HepG2 (cell line): ENCODE measurements around the gene NXT1. TPM values are rescaled to one million over a fixed set of nuclear protein-coding genes. Genes with fewer than 3 reads are reported as not detected.
A peak's percentile ranks its signal among the peaks of the same experiment; 100 is the strongest.

Experiments used
- GZF1 ChIP-seq: sonication (generic); formaldehyde crosslinking; IDR thresholded peaks from 2 replicates; pipeline ENCODE4 v1.5.1; 2020; ENCODE audit warnings: mild to moderate bottlenecking, missing genetic modification reagents
- MED1 ChIP-seq: sonication (generic); formaldehyde crosslinking; IDR thresholded peaks from 2 replicates; pipeline ENCODE4 v1.4.0; 2020; ENCODE audit warnings: missing genetic modification reagents
- MTF2 ChIP-seq: sonication (generic); formaldehyde crosslinking; IDR thresholded peaks from 2 replicates; pipeline ENCODE4 v1.5.0; 2020; ENCODE audit warnings: missing genetic modification reagents, borderline replicate concordance
- NCOR1 ChIP-seq: fragments of 200-600 bp; sonication (generic); IDR thresholded peaks from 2 replicates; pipeline ENCODE4 v1.7.0; 2017; ENCODE audit warnings: antibody characterized with exemption, low read length, borderline replicate concordance
- U2AF2 ChIP-seq: fragments of 200-400 bp; formaldehyde crosslinking; IDR thresholded peaks from 2 replicates; pipeline ENCODE4 v1.6.1; 2017; ENCODE audit warnings: low read depth, mild to moderate bottlenecking, low read length
- ZNF501 ChIP-seq: sonication (generic); formaldehyde crosslinking; IDR thresholded peaks from 2 replicates; pipeline ENCODE4 v1.5.1; 2020; ENCODE audit warnings: mild to moderate bottlenecking, moderate library complexity, missing genetic modification reagents
- polyA plus RNA-seq, 8 experiments: library from polyadenylated mRNA; depleted of rRNA in 3 of 8; stranded (reverse) in 7 of 8; unstranded in 1 of 8; fragments of >200 nt; fragmentation: Illumina TruSeq in 4 of 8; extraction: Trizol in 4 of 8; gene quantifications; 2 replicates each; pipeline versions ENCODE4 v1.2.1 to v1.2.3, GENCODE V29; 2011 to 2016; ENCODE audit warnings: low read depth in 4 of 8, missing spikeins in 1 of 8, mixed read lengths in 1 of 8; ENCODE audit not compliant: insufficient read depth in 1 of 8
- total RNA-seq, 5 experiments: library from RNA; depleted of rRNA; stranded (reverse); fragments of >200 nt; fragmentation: Illumina TruSeq; extraction: Trizol; gene quantifications; 2 replicates each; pipeline ENCODE4 v1.2.3, GENCODE V29; 2016; ENCODE audit warnings: low read depth in 1 of 5
- TF ChIP-seq, protein P1 (sequence below), 2 experiments: sonication (generic) in 1 of 2; formaldehyde crosslinking in 1 of 2; IDR thresholded peaks; 2 replicates each; pipeline versions ENCODE4 v1.6.1 to v1.9.0; 2014 to 2022; ENCODE audit warnings: antibody characterized with exemption in 1 of 2, borderline replicate concordance in 1 of 2, inconsistent platforms in 1 of 2, low read depth in 1 of 2, missing genetic modification reagents in 1 of 2
- TF ChIP-seq, protein P2 (sequence below): sonication (generic); formaldehyde crosslinking; IDR thresholded peaks from 2 replicates; pipeline ENCODE4 v1.4.0; 2020; ENCODE audit warnings: missing genetic modification reagents, mild to moderate bottlenecking, borderline replicate concordance
- TF ChIP-seq, protein P3 (sequence below): sonication (generic); formaldehyde crosslinking; IDR thresholded peaks from 2 replicates; pipeline ENCODE4 v1.4.0; 2020; ENCODE audit warnings: missing genetic modification reagents

NXT1 gene
- total and polyA plus RNA-seq, 2 of the 13 experiments (the other 11 are each of a cell fraction or from before 2014, with no cell fraction given): 35.6 to 65.9 TPM

DNA sequence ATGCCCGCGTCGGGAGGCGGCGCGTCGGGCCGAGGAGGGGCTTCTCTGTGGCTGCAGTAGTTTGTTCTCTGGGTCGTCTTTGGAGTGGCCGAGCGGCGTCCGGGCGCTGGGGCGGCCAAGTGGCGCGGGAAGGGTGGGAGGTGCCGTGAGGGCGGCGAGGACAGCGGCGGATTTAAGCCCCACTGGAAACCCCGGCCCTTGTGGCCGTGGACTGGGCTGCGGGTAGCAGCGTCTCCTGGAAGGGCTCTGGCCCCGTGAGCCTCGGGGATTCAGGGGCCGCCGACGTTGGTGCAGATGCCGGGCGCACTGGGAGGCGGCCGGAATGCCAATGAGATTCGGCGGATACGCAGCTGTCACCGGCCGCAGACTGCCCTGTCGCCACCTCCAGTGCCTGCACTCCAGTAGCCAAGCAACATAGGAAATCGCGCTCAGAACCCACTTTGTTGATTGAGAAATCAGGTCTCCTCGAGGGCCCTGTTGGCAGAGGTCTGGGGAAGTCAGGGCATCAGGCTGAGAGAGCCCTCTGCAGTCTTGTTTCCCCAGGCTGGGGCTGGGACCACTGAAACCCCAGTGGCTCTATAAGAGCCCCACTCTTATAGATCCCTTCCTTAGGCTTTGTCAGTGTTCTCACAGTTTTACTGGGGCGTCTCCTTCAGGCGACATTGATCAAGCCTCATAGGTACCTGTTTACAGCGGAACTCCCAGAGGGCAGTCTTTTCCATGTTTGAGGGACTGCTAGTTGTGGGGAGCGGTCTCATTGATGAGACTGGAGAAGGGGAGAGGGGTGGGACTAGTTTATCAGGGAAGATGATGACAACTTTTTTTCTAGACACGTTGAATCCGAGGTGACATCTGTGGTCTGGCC is 12.0 kb downstream of the NXT1 start (continued):
- TF ChIP-seq, protein P1, sequence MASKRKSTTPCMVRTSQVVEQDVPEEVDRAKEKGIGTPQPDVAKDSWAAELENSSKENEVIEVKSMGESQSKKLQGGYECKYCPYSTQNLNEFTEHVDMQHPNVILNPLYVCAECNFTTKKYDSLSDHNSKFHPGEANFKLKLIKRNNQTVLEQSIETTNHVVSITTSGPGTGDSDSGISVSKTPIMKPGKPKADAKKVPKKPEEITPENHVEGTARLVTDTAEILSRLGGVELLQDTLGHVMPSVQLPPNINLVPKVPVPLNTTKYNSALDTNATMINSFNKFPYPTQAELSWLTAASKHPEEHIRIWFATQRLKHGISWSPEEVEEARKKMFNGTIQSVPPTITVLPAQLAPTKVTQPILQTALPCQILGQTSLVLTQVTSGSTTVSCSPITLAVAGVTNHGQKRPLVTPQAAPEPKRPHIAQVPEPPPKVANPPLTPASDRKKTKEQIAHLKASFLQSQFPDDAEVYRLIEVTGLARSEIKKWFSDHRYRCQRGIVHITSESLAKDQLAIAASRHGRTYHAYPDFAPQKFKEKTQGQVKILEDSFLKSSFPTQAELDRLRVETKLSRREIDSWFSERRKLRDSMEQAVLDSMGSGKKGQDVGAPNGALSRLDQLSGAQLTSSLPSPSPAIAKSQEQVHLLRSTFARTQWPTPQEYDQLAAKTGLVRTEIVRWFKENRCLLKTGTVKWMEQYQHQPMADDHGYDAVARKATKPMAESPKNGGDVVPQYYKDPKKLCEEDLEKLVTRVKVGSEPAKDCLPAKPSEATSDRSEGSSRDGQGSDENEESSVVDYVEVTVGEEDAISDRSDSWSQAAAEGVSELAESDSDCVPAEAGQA (IDR thresholded peaks at IDR 0.05; ENCODE audit: low read depth): no peak
- TF ChIP-seq, protein P1 (CRISPR knock-in tag; IDR thresholded peaks at IDR 0.05; ENCODE audit: borderline replicate concordance): peak; percentile 74; the same call in 1 of the 2 replicates
- TF ChIP-seq MED1 (CRISPR knock-in tag) (peak; percentile 17; the same call in 1 of the 2 replicates), NCOR1 (no peak), ZNF501 (CRISPR knock-in tag) (peak; percentile 53), MTF2 (CRISPR knock-in tag) (peak; percentile 52; the same call in 1 of the 2 replicates), GZF1 (no peak), U2AF2 (no peak)
- TF ChIP-seq, protein P2, sequence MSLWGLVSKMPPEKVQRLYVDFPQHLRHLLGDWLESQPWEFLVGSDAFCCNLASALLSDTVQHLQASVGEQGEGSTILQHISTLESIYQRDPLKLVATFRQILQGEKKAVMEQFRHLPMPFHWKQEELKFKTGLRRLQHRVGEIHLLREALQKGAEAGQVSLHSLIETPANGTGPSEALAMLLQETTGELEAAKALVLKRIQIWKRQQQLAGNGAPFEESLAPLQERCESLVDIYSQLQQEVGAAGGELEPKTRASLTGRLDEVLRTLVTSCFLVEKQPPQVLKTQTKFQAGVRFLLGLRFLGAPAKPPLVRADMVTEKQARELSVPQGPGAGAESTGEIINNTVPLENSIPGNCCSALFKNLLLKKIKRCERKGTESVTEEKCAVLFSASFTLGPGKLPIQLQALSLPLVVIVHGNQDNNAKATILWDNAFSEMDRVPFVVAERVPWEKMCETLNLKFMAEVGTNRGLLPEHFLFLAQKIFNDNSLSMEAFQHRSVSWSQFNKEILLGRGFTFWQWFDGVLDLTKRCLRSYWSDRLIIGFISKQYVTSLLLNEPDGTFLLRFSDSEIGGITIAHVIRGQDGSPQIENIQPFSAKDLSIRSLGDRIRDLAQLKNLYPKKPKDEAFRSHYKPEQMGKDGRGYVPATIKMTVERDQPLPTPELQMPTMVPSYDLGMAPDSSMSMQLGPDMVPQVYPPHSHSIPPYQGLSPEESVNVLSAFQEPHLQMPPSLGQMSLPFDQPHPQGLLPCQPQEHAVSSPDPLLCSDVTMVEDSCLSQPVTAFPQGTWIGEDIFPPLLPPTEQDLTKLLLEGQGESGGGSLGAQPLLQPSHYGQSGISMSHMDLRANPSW (CRISPR knock-in tag): no peak
- TF ChIP-seq, protein P3, sequence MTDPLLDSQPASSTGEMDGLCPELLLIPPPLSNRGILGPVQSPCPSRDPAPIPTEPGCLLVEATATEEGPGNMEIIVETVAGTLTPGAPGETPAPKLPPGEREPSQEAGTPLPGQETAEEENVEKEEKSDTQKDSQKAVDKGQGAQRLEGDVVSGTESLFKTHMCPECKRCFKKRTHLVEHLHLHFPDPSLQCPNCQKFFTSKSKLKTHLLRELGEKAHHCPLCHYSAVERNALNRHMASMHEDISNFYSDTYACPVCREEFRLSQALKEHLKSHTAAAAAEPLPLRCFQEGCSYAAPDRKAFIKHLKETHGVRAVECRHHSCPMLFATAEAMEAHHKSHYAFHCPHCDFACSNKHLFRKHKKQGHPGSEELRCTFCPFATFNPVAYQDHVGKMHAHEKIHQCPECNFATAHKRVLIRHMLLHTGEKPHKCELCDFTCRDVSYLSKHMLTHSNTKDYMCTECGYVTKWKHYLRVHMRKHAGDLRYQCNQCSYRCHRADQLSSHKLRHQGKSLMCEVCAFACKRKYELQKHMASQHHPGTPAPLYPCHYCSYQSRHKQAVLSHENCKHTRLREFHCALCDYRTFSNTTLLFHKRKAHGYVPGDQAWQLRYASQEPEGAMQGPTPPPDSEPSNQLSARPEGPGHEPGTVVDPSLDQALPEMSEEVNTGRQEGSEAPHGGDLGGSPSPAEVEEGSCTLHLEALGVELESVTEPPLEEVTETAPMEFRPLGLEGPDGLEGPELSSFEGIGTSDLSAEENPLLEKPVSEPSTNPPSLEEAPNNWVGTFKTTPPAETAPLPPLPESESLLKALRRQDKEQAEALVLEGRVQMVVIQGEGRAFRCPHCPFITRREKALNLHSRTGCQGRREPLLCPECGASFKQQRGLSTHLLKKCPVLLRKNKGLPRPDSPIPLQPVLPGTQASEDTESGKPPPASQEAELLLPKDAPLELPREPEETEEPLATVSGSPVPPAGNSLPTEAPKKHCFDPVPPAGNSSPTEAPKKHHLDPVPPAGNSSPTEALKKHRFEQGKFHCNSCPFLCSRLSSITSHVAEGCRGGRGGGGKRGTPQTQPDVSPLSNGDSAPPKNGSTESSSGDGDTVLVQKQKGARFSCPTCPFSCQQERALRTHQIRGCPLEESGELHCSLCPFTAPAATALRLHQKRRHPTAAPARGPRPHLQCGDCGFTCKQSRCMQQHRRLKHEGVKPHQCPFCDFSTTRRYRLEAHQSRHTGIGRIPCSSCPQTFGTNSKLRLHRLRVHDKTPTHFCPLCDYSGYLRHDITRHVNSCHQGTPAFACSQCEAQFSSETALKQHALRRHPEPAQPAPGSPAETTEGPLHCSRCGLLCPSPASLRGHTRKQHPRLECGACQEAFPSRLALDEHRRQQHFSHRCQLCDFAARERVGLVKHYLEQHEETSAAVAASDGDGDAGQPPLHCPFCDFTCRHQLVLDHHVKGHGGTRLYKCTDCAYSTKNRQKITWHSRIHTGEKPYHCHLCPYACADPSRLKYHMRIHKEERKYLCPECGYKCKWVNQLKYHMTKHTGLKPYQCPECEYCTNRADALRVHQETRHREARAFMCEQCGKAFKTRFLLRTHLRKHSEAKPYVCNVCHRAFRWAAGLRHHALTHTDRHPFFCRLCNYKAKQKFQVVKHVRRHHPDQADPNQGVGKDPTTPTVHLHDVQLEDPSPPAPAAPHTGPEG (CRISPR knock-in tag): no peak
